Stimulated activated naive CD4-positive, alpha-beta T cell treated with Interleukin-2 at 50 U/mL for 16 hours (primary cell): ENCODE measurements around the gene PEX3.
"Not testable (repeated sequence)": the region's sequence is repeated elsewhere in the genome, so short reads cannot be mapped to it uniquely, and the experiment has no call there.

Experiments used
- DNase-seq: peaks from one replicate; lab custom pipeline; 2025; lab: John Stamatoyannopoulos, UW

The PEX3 gene

GRCh38 chr6:143449082-143449713, 1.4 kb upstream of the PEX3 start:
- no peak for DNase-seq

DNA sequence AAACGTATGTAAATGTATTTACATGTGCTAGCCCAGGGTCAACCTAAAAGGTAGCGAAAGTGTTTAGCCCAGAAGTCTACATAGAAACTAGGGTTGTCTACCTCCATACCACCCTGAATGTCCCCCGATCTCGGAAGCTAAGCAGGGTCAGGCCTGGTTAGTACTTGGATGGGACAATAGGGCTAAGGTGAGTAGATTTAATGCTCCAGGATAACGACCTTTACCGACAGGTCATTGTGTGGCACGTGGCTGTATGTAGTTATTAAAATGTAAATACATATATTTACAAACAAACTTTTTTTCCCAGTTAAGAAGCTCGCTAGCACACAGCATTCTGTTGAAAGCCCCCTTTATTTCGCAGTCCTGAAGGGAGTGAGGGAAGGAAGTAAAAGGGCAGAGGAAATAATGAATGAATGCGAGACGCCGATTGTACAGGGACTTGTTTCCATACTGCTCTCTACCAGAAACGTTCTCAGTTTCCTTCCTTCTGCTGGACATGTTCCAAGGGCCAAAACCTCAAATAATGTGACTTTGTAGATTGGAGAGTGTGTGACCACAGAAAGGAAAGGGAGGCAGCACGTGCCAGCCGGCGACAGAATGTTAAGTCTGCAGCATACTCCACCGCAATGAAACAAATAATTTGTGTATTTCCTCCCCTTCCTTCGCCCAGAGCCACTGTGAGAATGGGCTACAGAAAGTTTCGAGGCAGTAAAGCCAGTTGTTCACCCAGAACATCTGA, 722 bp upstream of the PEX3 start:
- no peak for DNase-seq

GRCh38 chr6:143451531-143451930, 926 bp downstream of the PEX3 start:
- DNase-seq, result no peak

DNA sequence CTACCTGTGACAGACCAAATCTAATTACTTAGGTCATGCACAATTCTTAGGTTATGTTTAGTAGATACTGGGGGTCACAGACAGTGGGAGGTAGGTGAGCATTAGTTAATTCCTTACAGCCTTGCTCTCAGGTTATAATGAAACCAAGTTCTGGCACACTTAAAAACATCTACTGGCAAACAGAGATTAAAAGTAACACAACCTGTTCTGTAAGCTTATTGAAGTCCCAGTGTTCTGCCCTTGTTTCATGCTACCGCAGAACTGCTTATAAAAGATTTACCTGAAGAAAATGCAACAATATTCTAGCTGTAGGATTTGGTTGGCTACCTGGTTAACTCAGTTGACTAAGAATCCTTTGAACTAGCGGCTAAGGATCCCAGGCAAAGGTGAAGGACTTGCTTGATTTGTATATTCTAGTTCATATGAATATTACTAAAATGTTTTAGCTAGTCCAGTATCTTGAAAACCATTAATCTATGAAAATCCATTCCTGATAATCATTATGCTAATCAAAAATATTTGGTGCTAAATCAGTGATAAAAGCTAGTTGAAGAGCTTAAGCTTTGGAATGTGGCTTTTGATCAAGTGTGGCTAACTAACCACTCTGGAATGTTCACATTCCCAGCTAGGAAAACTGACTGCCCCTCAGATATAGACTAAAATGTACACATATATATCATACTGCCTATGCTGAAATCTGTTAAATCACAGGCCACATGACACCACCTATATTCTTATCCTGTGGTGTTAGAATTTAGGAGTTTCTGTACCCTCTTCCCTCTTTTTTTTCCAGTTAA, 7.2 kb downstream of the PEX3 start:
- no peak for DNase-seq

DNA sequence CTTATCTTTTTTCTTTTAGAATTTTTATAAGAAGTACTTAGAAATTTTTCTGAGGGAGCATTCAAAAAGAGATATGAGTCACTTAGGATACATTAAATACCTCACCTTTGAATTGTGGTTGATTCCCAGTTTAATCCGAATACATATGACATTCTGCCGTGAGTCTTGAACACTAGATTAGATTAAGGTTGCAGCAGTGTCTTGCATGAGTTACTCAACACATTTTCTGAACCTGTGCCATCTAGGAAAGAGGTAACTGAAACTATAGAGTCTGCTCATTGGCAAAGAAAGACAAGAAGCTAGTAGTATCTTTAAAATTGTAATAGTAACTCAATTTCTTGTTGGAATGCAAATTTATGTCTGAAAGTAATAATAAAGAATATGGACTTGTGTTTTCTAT, 14.9 kb downstream of the PEX3 start:
- no peak for DNase-seq

DNA sequence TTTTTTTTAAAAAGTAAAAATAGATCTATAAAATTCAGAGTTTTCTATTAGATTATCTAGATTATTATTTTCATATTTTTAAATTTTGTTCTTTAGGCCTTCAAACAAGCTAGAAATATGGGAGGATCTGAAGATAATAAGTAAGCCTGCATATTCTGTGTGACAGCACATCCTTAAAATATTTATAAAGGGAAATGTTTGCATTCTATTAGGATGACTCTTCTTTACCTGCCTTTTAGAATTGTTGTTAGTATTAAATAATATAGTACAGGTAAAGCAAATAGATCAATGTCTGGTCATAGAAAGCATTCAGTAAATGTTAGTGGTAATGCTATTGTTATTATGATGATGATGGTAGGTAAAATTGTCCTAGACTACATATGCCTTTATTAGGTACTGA, 17.4 kb downstream of the PEX3 start:
- no peak for DNase-seq

DNA sequence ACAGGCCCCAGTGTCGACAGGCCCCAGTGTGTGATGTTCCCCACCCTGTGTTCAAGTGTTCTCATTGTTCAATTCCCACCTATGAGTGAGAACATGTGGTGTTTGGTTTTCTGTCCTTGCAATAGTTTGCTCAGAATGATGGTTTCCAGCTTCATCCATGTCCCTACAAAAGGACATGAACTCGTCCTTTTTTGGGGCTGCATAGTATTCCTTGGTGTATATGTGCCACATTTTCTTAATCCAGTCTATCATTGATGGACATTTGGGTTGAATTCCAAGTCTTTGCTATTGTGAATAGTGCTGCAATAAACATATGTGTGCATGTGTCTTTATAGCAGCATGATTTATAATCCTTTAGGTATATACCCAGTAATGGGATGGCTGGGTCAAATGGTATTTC, 18.2 kb downstream of the PEX3 start:
- DNase-seq, result not testable (repeated sequence)

DNA sequence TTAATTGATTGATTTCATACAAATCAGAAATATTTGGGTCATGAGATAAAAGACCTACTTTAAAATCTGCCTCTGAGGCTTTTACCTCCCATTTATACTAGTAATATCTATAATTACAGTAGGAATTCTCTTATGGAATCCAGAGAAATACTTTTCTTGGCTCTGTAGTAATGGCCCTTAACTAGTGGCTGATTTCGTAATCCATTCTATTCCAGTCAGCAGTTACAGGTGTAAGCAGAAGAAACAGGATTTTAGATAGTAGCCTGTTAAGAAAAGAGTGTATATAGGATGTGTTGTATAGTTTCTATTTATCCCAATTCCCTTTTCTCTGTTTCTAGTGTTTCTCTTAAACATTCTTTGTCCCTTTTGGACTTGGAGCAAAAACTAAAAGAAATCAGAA, 21.2 kb downstream of the PEX3 start:
- DNase-seq, result no peak

GRCh38 chr6:143476545-143476944, 25.9 kb downstream of the PEX3 start:
- no peak for DNase-seq

DNA sequence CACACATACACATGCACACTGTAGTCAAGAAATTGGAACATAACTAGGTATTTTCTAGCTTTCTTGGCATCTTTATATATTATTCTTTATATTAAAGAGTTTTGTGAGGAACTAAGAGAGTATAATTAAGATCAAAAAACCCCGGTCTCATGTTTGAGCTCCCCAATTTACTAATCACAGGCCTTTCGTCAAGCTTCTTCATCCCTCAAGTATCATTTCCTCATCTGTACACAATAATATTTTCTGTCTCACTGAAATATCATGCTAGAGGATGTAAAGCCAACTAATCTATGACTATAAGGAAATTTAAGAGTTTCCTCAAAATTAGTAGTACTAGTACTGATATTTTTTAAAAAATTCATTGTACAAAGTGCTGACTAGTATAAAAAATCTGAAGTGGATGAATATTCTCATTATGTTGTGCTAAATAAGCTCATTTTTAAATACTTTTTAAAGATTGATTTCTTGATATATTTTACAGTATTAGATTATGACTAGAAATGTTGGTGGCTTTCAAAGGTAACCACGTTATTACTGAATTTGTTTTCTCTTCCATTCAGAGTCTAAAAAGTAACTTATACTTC, 28.0 kb downstream of the PEX3 start:
- DNase-seq, result no peak

DNA sequence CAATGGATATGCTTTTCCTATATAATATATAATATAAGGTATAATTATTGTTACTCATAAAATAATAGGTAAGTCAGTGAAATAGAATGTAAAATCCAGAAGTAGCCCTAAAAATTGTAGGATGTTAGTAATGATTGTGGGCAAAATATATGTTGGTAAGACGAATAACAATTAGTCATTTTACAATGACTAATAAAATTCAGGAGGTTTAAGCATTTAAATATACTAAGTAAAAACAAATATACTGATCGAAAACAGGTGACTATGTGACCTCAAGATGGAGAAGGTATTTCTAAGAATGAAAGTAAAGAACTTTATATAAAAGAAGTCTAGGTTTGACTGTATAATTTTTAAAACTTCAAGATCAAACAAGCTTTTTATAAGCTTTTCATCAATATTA, 32.0 kb downstream of the PEX3 start:
- DNase-seq, result no peak

GRCh38 chr6:143485967-143486366, 35.4 kb downstream of the PEX3 start:
- DNase-seq, result no peak

GRCh38 chr6:143486752-143487151, 36.1 kb downstream of the PEX3 start:
- no peak for DNase-seq

DNA sequence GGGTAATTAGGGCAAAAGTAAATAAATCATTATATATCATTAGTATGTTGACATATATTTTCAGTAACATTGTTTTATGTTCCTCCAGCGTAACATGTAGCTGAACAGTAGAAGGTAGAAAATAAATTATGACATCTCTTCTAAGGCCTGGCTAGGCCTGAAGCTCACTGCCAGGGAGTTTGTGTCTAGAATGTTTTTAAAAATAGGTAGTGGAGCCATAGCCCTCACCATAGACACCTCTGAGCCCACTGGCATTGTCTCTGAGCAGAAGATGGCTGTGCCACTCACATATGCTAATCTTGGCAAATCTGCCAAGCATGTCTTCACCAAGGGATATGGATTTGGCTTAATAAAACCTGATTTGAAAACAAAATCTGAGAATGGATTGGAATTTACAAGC, 39.6 kb downstream of the PEX3 start:
- DNase-seq, result no peak

DNA sequence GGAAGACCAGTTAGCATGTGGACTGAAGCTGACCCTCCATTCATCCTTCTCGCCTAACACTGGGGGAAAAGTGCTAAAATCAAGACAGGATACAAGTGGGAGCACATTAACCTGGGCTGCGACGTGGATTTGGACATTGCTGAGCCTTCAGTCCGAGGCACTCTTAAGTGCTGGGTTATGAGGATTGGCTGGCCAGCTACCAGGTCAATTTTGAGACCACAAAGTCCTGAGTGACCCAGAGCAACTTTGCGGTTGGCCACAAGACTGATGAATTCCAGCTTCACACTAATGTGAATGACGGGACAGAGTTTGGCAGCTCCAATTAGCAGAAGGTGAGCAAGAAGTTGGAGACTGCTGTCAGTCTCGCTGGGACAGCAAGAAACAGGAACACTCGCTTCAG, 40.2 kb downstream of the PEX3 start:
- no peak for DNase-seq

GRCh38 chr6:143496974-143497373, 46.4 kb downstream of the PEX3 start:
- no peak for DNase-seq

DNA sequence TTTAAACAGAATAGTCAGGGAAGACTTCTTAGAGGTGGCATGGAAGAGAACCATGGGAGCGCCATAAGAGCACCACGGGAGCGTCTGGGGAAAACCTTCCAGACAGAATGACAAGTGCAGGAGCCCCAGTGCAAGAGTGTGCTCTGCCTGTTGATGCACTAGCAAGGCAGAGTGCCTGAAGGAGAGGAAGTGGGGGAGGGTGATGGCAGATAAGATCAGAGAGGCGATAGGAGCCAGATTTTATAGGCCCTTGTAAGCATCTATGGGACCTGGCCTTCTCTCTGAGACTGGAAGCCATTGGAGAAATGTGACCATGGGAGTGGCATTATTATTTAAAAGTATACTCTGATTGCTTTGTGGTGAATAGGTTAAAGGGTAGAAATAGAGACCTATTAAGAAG, 47.8 kb downstream of the PEX3 start:
- peak; percentile 1 for DNase-seq

GRCh38 chr6:143501851-143502250, 51.2 kb downstream of the PEX3 start:
- no peak for DNase-seq

DNA sequence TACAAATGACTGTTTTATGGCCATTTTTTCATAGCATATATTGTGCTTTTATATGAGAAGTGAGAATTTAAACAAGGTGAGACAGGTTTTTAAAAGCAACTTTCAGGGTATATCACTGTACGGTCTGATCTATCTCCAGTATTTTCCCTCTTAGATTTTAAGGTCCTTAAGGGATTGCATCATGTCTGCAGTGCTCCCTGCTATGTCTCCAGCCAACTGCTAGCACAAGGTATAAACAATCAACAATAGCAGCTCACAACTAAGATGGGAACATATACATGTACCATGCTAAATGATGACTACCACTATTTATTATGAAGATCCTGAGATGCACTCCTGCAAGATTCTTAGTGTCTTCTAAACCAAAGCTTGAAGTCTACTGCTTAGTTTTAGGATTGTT, 53.8 kb downstream of the PEX3 start:
- no peak for DNase-seq

- no peak for DNase-seq
Measured at GRCh38 chr6:143505111-143505510, 54.5 kb downstream of the PEX3 start.

GRCh38 chr6:143505537-143505936, 54.9 kb downstream of the PEX3 start:
- no peak for DNase-seq

GRCh38 chr6:143506199-143506598, 55.6 kb downstream of the PEX3 start:
- no peak for DNase-seq

DNA sequence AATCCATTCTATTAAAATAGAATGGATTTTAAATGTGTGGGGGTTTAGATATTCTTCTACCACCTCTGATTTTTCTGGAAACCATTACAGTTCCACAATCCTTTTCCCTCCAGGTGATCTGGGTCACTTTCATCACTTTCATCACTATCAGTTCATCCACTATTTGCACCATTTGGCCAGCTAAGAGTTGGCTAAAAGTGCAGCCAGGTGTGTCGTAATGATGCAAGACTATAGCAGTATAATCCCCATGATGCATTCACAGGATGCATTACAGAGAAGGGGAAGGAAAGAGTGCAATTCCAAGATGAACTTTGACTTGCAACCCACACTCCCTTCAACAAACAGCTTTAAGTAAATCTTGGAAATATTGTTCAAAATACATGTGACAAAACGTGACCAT, 56.0 kb downstream of the PEX3 start:
- no peak for DNase-seq
